ENCODE measurements around the gene FRA10AC1.
A peak's percentile ranks its signal among the peaks of the same experiment; 100 is the strongest.

FRA10AC1 gene

DNA sequence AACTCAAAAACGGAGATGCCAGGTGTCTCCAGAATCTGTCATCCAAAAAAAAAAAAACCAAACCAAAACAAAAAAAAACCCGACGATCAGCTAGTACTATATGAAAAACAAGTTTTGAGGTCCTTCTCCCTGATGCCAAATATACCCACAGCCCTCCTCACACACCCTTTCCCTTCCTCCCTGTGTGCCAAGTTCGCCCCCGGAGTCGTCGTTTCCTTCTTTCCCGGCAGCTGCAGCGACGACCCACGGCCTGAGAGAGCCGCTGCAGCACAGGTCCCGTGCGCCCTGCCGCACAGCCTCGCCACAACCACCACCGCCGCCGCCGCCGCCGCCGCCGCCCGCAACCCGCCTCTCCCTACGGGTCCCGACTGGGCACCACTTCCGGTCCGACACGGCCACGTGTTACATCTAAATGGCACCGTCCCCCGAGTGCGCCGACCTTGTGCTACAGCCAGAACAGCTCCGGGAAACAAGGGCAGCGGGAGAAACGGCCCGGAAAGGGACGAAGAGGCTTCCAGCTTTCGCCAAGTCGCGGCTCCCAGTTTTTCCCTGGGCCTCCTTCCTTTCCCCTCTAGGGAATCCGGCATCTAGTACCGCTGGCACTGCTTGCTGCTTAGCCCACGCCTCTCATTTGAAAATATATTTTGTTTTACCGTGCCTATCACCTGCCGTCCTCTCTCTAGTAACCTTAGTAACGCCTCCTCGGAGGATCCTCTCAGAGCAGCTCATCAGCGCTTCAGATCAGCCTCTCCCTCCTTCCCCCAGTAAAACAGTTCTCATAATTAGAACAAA is at the start of gene FRA10AC1:
TSS of gene FRA10AC1 (minus strand) at position 383 of the 792 bp plus-strand sequence. CDS start 2,486 bp downstream, outside the sequence.
- DNase-seq, result peak; percentile 74

DNA sequence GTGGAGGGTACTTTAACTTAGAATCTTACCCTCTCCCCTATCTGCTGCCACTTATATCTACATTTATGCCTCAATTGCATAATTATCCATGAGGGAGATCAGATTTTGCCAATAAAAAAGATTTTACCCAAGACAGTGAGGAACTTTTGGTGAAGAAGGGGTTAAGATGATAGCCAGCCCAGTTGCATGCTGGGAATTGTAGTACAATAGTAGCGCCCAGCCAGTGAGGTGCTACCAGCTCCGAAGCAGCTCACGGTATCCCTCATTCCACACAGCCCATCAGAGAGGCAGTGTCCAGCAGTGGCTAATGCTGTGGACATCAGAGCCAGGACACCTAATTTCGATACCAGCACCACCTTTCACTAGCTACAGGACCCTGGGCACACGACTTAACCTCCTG is 49.4 kb upstream of the FRA10AC1 start:
- no peak for DNase-seq

- DNase-seq, result no peak
These were observed 48.7 kb upstream of the FRA10AC1 start for GRCh38 chr10:93751124-93751523.

DNA sequence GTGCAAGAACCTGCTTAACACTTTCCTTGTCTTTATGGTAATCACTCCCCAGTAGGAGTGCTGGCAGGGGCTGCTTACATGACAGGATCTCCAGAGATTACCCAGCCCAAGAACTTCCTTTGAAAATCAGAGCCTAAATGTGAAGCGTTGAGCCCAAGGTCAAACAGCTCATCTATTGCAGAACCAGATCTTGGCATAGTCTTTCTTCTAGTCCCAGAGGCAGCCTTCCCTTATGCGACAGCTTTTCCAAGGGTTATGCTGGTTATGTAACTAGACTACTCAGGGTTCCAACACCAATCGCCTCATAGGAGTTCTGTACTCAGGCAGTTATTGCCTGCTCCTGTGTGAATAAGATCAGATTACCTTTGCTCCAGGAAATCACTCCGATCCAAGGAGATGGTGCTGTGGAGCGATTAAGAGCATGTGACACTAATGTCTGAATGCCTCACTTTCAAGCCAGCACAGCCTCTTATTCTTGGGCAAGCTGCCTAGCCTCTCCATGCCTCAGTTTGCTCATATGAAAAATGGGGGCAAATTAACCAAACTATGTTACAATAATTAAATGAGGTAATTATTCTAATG is 46.9 kb upstream of the FRA10AC1 start:
- DNase-seq, result no peak

DNA sequence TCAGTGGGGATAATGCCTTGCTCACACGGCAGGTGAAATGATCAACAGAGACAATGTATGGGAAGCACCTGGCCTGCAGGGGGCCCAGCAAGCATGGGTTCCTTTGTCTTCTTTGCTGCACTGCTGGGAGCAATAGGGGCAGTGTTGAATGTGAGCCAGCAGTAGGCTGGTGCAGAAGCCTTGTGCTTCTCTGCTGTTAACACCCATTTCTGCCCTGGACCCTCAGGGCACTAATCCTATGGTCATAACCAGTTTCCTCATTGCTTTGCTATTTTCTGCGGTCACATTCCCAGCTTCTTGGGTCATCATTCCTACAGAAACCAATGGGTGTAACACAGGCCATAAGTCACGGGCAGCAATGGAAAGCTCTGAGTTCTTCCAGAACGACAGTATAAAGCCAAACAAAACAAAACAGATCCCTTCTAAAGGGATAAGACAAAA is 44.5 kb upstream of the FRA10AC1 start:
- DNase-seq, result no peak

GRCh38 chr10:93745408-93746065 is 43.1 kb upstream of the FRA10AC1 start:
- DNase-seq, result peak; percentile 15

GRCh38 chr10:93742633-93743349 is 40.4 kb upstream of the FRA10AC1 start:
- DNase-seq, result no peak

- DNase-seq, result no peak
These were observed 39.0 kb upstream of the FRA10AC1 start for GRCh38 chr10:93741367-93741766.

DNA sequence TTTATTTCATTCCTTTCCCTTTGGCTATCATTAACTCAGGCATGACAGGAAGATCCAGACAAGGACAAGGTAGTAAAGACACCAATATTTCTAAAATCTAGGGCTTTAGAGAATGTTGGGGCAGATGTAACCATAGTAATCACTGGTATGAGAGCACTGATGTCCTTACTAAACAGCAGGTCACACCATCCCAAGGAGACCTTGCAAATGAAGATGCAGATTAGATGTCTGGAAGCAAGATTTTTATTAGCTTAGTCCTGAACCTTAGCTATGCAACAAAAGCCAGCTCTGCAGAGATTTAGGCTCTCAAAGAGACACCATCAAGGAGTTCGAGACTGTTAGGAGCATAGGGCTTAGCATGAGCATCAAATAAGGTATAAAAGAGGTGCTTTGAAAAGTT is 23.6 kb upstream of the FRA10AC1 start:
- no peak for DNase-seq

DNA sequence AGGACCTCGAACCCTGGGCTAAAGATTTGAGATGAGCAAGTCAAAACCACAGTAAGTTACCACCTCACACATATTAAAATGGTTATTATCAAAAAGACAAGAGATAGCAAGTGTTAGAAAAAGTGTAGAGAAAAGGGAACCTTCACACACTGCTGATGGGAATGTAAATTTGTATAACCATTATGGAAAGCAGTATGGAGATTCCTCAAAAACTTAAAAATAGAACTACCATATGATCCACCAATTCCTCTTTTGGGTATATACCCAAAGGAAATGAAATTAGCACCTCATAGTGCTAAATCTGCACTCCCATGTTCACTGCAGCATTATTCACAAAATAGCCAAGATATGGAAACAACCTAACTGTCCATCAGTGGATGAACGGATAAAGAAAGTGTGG is 20.8 kb upstream of the FRA10AC1 start:
- no peak for DNase-seq

- no peak for DNase-seq
These were observed 20.2 kb upstream of the FRA10AC1 start for GRCh38 chr10:93722550-93722949.

- DNase-seq, result no peak
These were observed 17.5 kb upstream of the FRA10AC1 start for GRCh38 chr10:93719901-93720300.

- no peak for DNase-seq
These were observed 16.7 kb upstream of the FRA10AC1 start for GRCh38 chr10:93718937-93719725.

GRCh38 chr10:93716766-93717165 is 14.4 kb upstream of the FRA10AC1 start:
- DNase-seq, result no peak

DNA sequence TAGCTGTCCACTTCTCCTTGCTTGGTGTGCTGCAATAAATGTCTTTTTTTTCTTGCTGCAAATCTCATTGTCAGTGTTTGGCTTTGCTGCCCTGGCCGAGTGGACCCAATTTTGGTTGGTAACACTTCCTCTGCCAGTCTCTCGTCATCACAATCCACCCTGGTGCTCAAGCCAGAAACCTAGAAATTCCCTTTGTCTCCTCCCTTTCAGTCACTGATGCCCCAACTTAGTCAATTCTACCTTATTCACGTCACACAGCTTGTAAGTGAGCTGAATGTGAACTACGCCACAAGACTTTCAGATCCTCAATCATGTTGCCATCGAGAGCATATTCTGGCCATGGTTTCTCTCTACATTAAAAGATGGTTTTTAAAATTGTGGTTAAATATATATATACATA is 13.0 kb upstream of the FRA10AC1 start:
- no peak for DNase-seq

DNA sequence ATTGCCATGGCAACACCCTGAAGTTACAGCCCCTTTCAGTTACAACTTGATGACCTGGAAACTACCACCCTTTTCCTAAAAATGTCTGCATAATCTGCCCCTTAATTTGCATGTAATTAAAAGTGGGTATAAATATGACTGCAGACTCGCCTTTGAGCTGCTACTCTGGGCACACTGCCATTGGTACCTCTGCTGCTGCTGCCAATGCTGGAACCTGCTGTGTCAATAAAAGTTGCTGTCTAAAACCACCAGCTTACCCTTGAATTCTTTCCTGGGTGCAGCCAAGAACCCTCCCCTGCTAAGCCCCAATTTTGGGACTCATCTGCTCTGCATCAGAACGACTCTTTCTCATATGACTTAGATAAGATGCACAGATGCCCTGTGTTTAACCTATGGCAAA is 10.2 kb upstream of the FRA10AC1 start:
- DNase-seq, result no peak

DNA sequence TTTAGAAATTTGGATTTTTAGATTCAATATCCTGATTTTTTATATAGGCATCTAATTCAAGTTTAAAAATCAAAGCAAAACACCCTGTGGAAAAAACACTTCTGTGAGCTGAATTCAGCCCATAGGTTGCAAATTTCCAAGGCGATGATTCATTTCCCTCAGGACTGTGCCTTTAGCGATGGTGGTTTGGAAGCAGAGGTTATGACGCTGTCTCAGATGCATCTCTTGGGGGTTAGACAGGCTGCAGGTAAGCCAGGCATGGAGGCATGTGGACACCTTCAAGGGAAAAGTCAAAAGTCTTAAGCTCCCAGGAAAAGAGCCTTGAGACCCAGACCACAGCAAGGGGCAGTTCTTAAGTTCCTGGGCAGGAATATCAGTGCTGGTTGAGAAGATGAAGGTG is 9.5 kb upstream of the FRA10AC1 start:
- DNase-seq, result no peak

GRCh38 chr10:93710333-93710909 is 8.0 kb upstream of the FRA10AC1 start:
- DNase-seq, result no peak

GRCh38 chr10:93707623-93708022 is 5.2 kb upstream of the FRA10AC1 start:
- DNase-seq, result no peak

DNA sequence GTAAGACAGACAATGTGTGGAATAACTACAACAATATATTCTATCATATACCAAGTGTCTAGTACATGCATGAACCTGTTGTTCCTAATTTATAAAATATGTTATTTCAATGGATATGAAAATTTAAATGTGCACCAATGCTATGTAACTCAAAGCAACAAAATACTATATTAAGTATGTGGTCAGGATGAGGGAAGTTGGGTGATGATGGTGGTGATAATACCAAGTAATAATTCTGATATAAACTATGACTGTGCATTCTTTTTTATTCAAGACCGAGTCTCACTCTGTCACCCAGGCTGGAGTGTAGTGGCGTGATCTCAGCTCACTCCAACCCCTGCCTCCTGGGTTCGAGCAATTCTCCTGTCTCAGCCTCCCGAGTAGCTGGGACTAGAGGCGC is 2.1 kb upstream of the FRA10AC1 start:
- DNase-seq, result no peak

- no peak for DNase-seq
These were observed 1.4 kb upstream of the FRA10AC1 start for GRCh38 chr10:93703841-93704240.

DNA sequence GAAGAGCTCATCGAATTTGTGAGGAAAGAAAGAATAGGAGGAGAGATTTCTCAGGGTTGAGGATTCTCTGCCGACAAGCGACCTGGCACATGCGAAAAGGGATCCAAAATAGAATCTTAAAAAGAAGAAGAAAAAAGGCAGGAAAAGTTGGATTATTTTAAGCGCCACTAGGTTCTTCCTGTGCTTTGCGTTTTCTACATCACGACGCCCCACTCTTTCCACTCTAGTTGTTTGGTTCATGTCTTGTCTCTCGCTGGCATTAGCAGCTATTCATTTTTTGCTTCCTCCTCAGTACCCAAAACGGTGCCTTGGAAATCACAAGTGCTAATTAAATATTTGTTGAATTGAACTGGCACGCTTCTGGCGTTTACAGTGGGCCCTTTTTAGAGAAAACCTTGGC is 674 bp upstream of the FRA10AC1 start:
- no peak for DNase-seq
